Measurements from ENCODE around the gene ENDOU. TPM values are rescaled to one million over a fixed set of nuclear protein-coding genes. Genes with fewer than 3 reads are reported as not detected.
"Not testable (repeated sequence)": the region's sequence is repeated elsewhere in the genome, so short reads cannot be mapped to it uniquely, and the experiment has no call there.

The ENDOU gene
- total RNA-seq, 1 donor from 2014 or later, result not detected

GRCh38 chr12:47698055-47698454, 27.2 kb downstream of the ENDOU start:
- DNase-seq (ENCODE audit: low spot score), result no peak
- no peak for ATAC-seq

DNA sequence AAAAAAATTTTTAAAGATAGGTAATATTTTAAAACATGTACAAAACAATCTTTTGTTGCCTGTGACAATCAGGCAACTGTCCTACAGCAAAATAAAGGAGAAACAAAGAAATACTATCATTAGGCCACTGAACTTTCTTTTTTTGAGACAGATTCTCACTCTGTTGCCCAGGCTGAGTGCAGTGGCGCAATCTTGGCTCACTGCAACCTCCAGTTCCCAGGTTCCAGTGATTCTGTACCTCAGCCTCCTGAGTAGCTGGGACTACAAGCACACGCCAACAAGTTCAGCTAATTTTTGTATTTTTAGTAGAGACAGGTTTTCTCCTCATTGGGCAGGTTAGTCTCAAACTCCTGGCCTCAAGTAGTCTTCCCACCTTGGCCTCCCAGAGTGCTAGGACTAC, 36.1 kb downstream of the ENDOU start:
- DNase-seq (ENCODE audit: low spot score), result no peak

GRCh38 chr12:47687636-47688035, 37.7 kb downstream of the ENDOU start:
- DNase-seq (ENCODE audit: low spot score) (no peak), ATAC-seq (no peak)

More for the DNA sequence above, 36.1 kb downstream of the ENDOU start:
- ATAC-seq, result peak; percentile 88

DNA sequence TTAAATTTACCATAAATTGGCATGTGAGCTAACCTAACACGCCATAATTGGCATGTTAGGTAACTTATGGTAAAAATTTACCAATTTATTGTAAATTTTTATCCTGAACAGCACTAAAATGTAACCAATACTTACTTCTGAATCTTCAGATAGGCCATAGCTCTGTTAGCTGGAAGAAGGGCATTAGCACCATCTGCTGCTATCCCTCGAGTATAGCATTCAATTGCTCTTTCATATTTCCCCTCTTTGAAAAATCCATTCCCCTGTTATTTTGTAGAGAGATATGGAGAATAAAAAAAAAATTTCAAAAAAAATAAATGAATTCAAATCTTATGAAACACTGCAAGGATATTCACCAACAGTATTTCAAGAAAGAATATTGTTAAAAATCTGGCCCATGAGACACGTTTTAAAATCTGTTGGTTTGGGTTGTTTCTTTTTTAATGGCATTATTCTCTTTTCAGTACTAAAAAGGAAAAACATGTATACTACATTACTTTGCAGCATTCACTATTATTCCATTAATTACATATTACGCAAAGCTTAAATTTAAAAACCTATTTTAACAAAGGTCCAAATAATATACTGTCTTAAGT, 38.5 kb downstream of the ENDOU start:
- ATAC-seq (peak; percentile 88), DNase-seq (ENCODE audit: low spot score) (no peak)

DNA sequence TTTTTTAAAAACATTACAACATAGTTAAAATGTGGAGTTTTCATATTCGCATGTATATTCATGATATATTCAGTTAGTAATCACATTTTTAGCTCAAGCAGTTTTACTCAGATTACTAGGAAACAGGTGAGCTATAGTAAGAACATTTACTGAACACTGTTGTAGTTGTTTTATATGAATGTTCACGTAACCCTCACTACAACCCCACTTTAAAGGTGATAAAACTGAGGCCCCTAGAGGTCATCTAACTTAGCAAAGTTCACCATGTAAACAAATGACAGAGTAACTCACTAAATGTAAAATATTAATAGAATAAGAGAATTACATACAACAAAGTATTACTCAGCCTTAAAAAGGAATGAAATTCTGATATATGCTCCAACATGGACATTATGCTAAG, 45.5 kb downstream of the ENDOU start:
- no peak for DNase-seq (ENCODE audit: low spot score)
- ATAC-seq, result no peak

DNA sequence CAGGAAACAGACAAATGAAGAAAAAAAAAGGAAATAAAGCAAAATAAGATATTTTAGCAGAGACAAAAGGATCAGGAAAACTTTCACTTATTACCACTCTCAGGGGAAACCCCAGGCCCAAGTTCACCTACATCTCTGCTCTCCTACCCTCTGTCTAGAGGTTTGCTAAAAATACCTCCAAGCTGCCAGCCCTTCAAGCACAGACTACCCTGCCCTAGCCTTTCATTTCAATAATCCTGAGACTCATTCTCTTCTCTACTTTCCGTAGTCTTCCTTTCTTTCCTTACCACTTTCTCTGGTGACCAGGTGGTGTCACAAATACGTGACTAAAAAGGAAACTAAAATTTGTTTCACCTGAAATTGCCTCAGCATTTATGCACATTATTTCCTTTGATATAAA, 53.2 kb downstream of the ENDOU start:
- ATAC-seq (no peak), DNase-seq (ENCODE audit: low spot score) (no peak)

DNA sequence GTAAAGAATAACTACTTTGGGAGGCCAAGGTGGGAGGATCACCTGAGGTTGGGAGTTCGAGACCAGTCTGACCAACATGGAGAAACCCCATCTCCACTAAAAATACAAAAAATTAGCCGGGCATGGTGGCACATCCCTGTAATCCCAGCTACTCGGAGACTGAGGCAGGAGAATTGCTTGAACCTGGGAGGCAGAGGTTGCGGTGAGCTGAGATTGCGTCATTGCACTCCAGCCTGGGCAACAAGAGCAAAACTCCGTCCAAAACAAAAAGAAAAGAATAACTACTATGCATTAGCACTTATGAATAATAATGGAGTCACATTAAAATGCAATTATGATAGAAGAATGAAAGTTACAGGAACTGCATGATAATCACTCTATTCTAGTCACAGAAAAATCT, 57.4 kb downstream of the ENDOU start:
- ATAC-seq; DNase-seq (ENCODE audit: low spot score): not testable (repeated sequence)

Other genes starting within 250 kb of the ENDOU start
- 5.8 TPM for gene RPAP3, start 19.5 kb downstream of the ENDOU start, total RNA-seq
- gene RAPGEF3, start 33.4 kb upstream of the ENDOU start, total RNA-seq, result 2.1 TPM
- gene SLC48A1, start 47.7 kb upstream of the ENDOU start, total RNA-seq, result 14.1 TPM
- gene HDAC7, start 94.4 kb upstream of the ENDOU start, total RNA-seq, result 8.1 TPM
- 0.28 TPM for gene VDR, start 179.5 kb upstream of the ENDOU start, total RNA-seq
- 14.8 TPM for gene TMEM106C, start 238.1 kb upstream of the ENDOU start, total RNA-seq

Data from left lobe of liver (tissue), 2 donors.